Measurements from ENCODE around the gene CENPN.

- TF ChIP-seq CTCF (IDR thresholded peaks at IDR 0.05): no peak
- TF ChIP-seq HOXB13 (CRISPR knock-in tag; IDR thresholded peaks at IDR 0.05; ENCODE audit: low read depth): no peak
These were observed 37.9 kb upstream of the CENPN start for GRCh38 chr16:80969114-80969484.

Measured in A549 (cell line).